NB4 (cell line): Measurements from ENCODE around the gene ZNF609.
A peak's percentile ranks its signal among the peaks of the same experiment; 100 is the strongest.

Source experiments
- DNase-seq: peaks from one replicate; pipeline ENCODE4 v3.0.0; 2010; ENCODE audit warnings: low read depth
- H3K4me3 ChIP-seq: one replicate; pipeline ENCODE4 v1.5.1; 2011; ENCODE audit warnings: mild to moderate bottlenecking, low read depth, low read length, moderate library complexity
- CTCF ChIP-seq: IDR thresholded peaks from one replicate; pipeline ENCODE4 v1.5.1; 2012; ENCODE audit warnings: low read depth, low read length
- MAX ChIP-seq: IDR thresholded peaks from 2 replicates; pipeline ENCODE4 v1.6.1; 2011; ENCODE audit warnings: low read depth, low read length
- MYC ChIP-seq: IDR thresholded peaks from 2 replicates; pipeline ENCODE4 v1.6.1; 2011; ENCODE audit warnings: low read depth, low read length
- POLR2A ChIP-seq: IDR thresholded peaks from 2 replicates; pipeline ENCODE4 v1.6.1; 2011; ENCODE audit warnings: mild to moderate bottlenecking; ENCODE audit not compliant: insufficient read length; ENCODE audit errors: extremely low read depth

ZNF609 gene

GRCh38 chr15:64452988-64453688 lies 7.2 kb upstream of the ZNF609 start:
- H3K4me3 ChIP-seq: no peak overlapping the region
- no peak for DNase-seq
- TF ChIP-seq CTCF (no peak), MYC (no peak), MAX (no peak), POLR2A (no peak)

- no peak for DNase-seq
- TF ChIP-seq CTCF (no peak), MAX (no peak), MYC (no peak), POLR2A (no peak)
- H3K4me3 ChIP-seq: no peak overlapping the region
Observed at GRCh38 chr15:64453689-64454037, 6.7 kb upstream of the ZNF609 start.

- TF ChIP-seq POLR2A: no peak
- TF ChIP-seq MYC: no peak
- TF ChIP-seq MAX: no peak
- no peak for TF ChIP-seq CTCF
- DNase-seq: no peak
- no peak overlapping the region for H3K4me3 ChIP-seq
Observed at GRCh38 chr15:64454282-64454681, 6.1 kb upstream of the ZNF609 start.

- peak; percentile 81 for DNase-seq
- no peak overlapping the region for H3K4me3 ChIP-seq
- TF ChIP-seq MYC: no peak
- TF ChIP-seq POLR2A: no peak
- TF ChIP-seq MAX: no peak
- TF ChIP-seq CTCF: no peak
Observed at GRCh38 chr15:64455961-64456371, 4.4 kb upstream of the ZNF609 start.

- TF ChIP-seq POLR2A: no peak
- no peak for TF ChIP-seq CTCF
- TF ChIP-seq MAX: peak; percentile 23; the same call in 1 of the 2 replicates
- peak; percentile 85 for DNase-seq
- no peak overlapping the region for H3K4me3 ChIP-seq
Observed at GRCh38 chr15:64456634-64457108, 3.7 kb upstream of the ZNF609 start.
